Uterus (tissue), 4 donors: ENCODE data around the gene ZNF789. TPM values are rescaled to one million over a fixed set of nuclear protein-coding genes. Genes with fewer than 3 reads are reported as not detected.
A peak's percentile ranks its signal among the peaks of the same experiment; 100 is the strongest.
"Not testable (repeated sequence)": the region's sequence is repeated elsewhere in the genome, so short reads cannot be mapped to it uniquely, and the experiment has no call there.

Source experiments
- DNase-seq, 2 donors: peaks; one replicate each; pipeline ENCODE4 v3.0.0-alpha.2; 2019 to 2020
- H3K27ac ChIP-seq, 2 donors: fragments of 200-600 bp; sonication (generic); 1 replicate in 1 of 2; 2 replicates in 1 of 2; pipeline ENCODE4 v1.5.1; 2016 to 2018
- H3K27me3 ChIP-seq, 2 donors: fragments of 200-600 bp; sonication (generic); one replicate each; pipeline ENCODE4 v1.5.1; 2018 to 2019; ENCODE audit warnings: control low read depth in 1 of 2
- H3K36me3 ChIP-seq, 2 donors: fragments of 200-600 bp; sonication (generic); one replicate each; pipeline ENCODE4 v1.5.1; 2019; ENCODE audit warnings: control low read depth in 1 of 2
- H3K4me1 ChIP-seq, 2 donors: fragments of 200-600 bp; sonication (generic); one replicate each; pipeline ENCODE4 v1.5.1; 2018 to 2019; ENCODE audit warnings: control low read depth in 1 of 2
- H3K4me3 ChIP-seq, 2 donors: fragments of 200-600 bp; sonication (generic); 1 replicate in 1 of 2; 2 replicates in 1 of 2; pipeline ENCODE4 v1.5.1; 2018 to 2019; ENCODE audit warnings: mild to moderate bottlenecking in 1 of 2
- H3K9me3 ChIP-seq, 2 donors: fragments of 200-600 bp; sonication (generic); one replicate each; pipeline ENCODE4 v1.5.1; 2019; ENCODE audit warnings: control low read depth in 1 of 2
- CTCF ChIP-seq, 4 experiments: fragments of 200-600 bp in 2 of 4; fragments of 450-650 bp in 2 of 4; sonication (generic) in 2 of 4; IDR thresholded peaks; one replicate each; pipeline ENCODE4 v1.5.1; 2016 to 2019; ENCODE audit warnings: antibody characterized with exemption in 4 of 4, mild to moderate bottlenecking in 2 of 4, moderate library complexity in 1 of 4
- POLR2A ChIP-seq, 2 donors: fragments of 450-650 bp; IDR thresholded peaks; one replicate each; pipeline ENCODE4 v1.6.1; 2016; ENCODE audit warnings: antibody characterized with exemption in 2 of 2, mild to moderate bottlenecking in 1 of 2, moderate library complexity in 1 of 2
- intact Hi-C: fragments of 100-400 bp; cut with DNase I; formaldehyde crosslinking; loops from one replicate; pipeline ENCODE4 v1.15.1; 2023; ENCODE audit warnings: low total_unique reads
- total RNA-seq, 4 donors: library from RNA; depleted of rRNA in 3 of 4; stranded (reverse); fragments of >200 nt in 3 of 4; gene quantifications; one replicate each; pipeline versions ENCODE4 v1.1.0 to v1.2.4, GENCODE V29; 2014 to 2023
- donor health status: DM: yes; HTN: yes; CAD: no.

Gene ZNF789
- total RNA-seq, 4 donors from 2014 or later: 1.5 to 24.5 (median 16.8) TPM

- no peaks in the 10 kb centered on the region for H3K36me3 ChIP-seq
Observed at GRCh38 chr7:99499371-99499720, 26.7 kb downstream of the ZNF789 start.

GRCh38 chr7:99499721-99500636, 27.3 kb downstream of the ZNF789 start, which contains the start of gene ZNF394:
TSS of gene ZNF394 (minus strand) at chr7:99500281. CDS start at chr7:99500093, 188 bp downstream.
- peaks cover 0 to under 1% of the 10 kb centered on the region in 2 donors for H3K9me3 ChIP-seq
- H3K4me1 ChIP-seq: peaks cover 0 to 4% of the 10 kb centered on the region in 2 donors
- intact Hi-C loops: loop anchor here (5.0 kb wide), 1 partner anchor 52 kb away; the partner anchor contains the start of gene FAM200A
- H3K4me3 ChIP-seq: peak within 1 kb of the TSS; percentile 81 to 84
- no peaks in the 10 kb centered on the region for H3K36me3 ChIP-seq
- TF ChIP-seq CTCF (IDR thresholded peaks at IDR 0.05) (no peak), POLR2A (IDR thresholded peaks at IDR 0.05) (peak; percentile 29 to 44)
- no peaks in the 10 kb centered on the region for H3K27me3 ChIP-seq
- DNase-seq: peak; percentile 89 to 90
- peak within 1 kb of the TSS; percentile 88 to 92 for H3K27ac ChIP-seq

More at GRCh38 chr7:99499371-99499720, 26.7 kb downstream of the ZNF789 start:
- intact Hi-C loops: no loop called here
- peaks cover 0 to 4% of the 10 kb centered on the region in 2 donors for H3K4me1 ChIP-seq
- TF ChIP-seq POLR2A (IDR thresholded peaks at IDR 0.05): no peak
- peak overlapping the region; percentile 81 to 84 for H3K4me3 ChIP-seq
- peak overlapping the region; percentile 88 to 92 for H3K27ac ChIP-seq
- DNase-seq: no peak
- H3K9me3 ChIP-seq: peaks cover 0 to 6% of the 10 kb centered on the region in 2 donors
- H3K27me3 ChIP-seq: no peaks in the 10 kb centered on the region

- intact Hi-C loops: loop anchor here (5.0 kb wide), 1 partner anchor 52 kb away; the partner anchor contains the start of gene FAM200A
- Histone ChIP-seq H3K27me3 (no peaks in the 10 kb centered on the region), H3K4me1 (peaks cover 0 to 4% of the 10 kb centered on the region in 2 donors), H3K9me3 (no peaks in the 10 kb centered on the region), H3K36me3 (no peaks in the 10 kb centered on the region), H3K4me3 (peak overlapping the region; percentile 81 to 84), H3K27ac (peak overlapping the region; percentile 88 to 92)
- TF ChIP-seq CTCF (IDR thresholded peaks at IDR 0.05): no peak
- no peak for TF ChIP-seq POLR2A (IDR thresholded peaks at IDR 0.05)
- no peak for DNase-seq
Observed at GRCh38 chr7:99500637-99501009, 27.9 kb downstream of the ZNF789 start.

- not testable (repeated sequence) for H3K4me3 ChIP-seq, DNase-seq, H3K9me3 ChIP-seq, H3K4me1 ChIP-seq, H3K27ac ChIP-seq, H3K27me3 ChIP-seq, H3K36me3 ChIP-seq
- intact Hi-C loops: loop anchor here (5.0 kb wide), 1 partner anchor 51 kb away; the partner anchor contains the start of gene FAM200A
Observed at GRCh38 chr7:99501236-99501635, 28.5 kb downstream of the ZNF789 start.

GRCh38 chr7:99504281-99504602, 31.6 kb downstream of the ZNF789 start:
- Histone ChIP-seq H3K9me3 (no peaks in the 10 kb centered on the region), H3K4me3 (peak overlapping the region; percentile 53 to 98), H3K27me3 (no peaks in the 10 kb centered on the region), H3K27ac (peak overlapping the region; percentile 93 to 96), H3K36me3 (no peaks in the 10 kb centered on the region), H3K4me1 (peaks cover 6 to 17% of the 10 kb centered on the region in 2 donors)
- TF ChIP-seq POLR2A (IDR thresholded peaks at IDR 0.05) (no peak), CTCF (IDR thresholded peaks at IDR 0.05) (no peak)
- intact Hi-C loops: loop anchor here (5.0 kb wide), 1 partner anchor 48 kb away; the partner anchor contains the start of gene FAM200A
- no peak for DNase-seq
